ENCODE data around the gene NDFIP1. TPM values are rescaled to one million over a fixed set of nuclear protein-coding genes. Genes with fewer than 3 reads are reported as not detected.

Gene NDFIP1
- total RNA-seq, 2 experiments from 2014 or later, result 18.7 to 33.1 TPM

DNA sequence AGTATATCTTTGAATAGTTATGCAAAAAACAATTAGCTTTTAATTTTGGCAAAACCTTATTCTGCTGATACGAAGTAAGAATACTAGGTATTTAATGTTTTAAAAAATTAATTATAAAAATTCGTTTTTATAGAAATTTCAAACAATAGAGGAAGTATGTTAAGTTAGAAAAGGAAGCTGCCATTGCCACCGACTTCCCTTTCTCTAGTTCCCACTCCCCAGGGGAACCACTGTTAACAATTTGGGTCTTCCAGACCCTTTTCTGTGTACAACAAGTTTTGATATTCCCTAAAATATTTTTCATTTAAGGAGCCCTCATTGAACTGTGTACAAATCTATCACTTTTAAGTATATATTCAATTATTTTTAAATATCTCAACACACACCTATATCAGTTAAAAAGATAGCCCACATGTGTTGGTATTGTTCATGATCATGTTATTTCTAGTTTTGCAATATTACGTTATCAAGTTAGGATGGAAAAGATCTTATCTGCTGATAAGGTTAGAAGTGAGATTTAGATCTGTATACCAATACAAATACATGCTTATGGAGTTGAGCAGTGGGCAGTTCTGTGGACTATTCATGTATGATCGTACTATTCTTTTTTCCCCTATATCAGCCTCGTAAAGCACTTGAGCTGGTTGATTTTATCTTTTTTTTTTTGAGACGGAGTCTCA lies 25.9 kb downstream of the NDFIP1 start:
- Histone ChIP-seq H3K27ac (ENCODE audit: low read depth, low read length, poor library complexity, severe bottlenecking) (no peak overlapping the region), H3K36me3 (ENCODE audit: insufficient read depth, low read length) (peaks cover 56% of the 10 kb centered on the region), H2AFZ (ENCODE audit: low read length) (no peak overlapping the region), H3K9me3 (ENCODE audit: low read length) (no peaks in the 10 kb centered on the region), H3K4me3 (ENCODE audit: low read depth, low read length, poor library complexity, severe bottlenecking) (no peak overlapping the region), H3K4me2 (ENCODE audit: low read length) (no peak overlapping the region), H4K20me1 (ENCODE audit: insufficient read depth, low read length) (no peaks in the 10 kb centered on the region), H3K4me1 (ENCODE audit: insufficient read depth, low read length, poor library complexity, severe bottlenecking) (peaks cover 12% of the 10 kb centered on the region), H3K9me2 (ENCODE audit: insufficient read depth, low read length) (no peaks in the 10 kb centered on the region), H3K79me2 (ENCODE audit: insufficient read depth, low read depth, low read length) (no peaks in the 10 kb centered on the region)
- no peak for DNase-seq (ENCODE audit: low spot score)
- intact Hi-C loops (cut with micrococcal nuclease; ENCODE audit: unreplicated experiment), result no loop called here
- TSS peak; percentile 12 for BruUV-seq (replicated peaks)
- POLR2A ChIA-PET, result interaction anchor here (0.6 kb wide), 1 partner anchor 507 kb away, joined by 3 read pairs; no protein-coding TSS in a partner anchor
- CTCF ChIA-PET (ENCODE audit: unreplicated experiment), result no interaction called here
- TF ChIP-seq CTCF (conservative IDR thresholded peaks at IDR 0.05; ENCODE audit: low read length) (no peak), EZH2phosphoT487 (IDR thresholded peaks at IDR 0.05; ENCODE audit: borderline replicate concordance, low read depth, low read length) (no peak)

GRCh38 chr5:142141463-142141862 lies 32.9 kb downstream of the NDFIP1 start:
- intact Hi-C loops (cut with micrococcal nuclease; ENCODE audit: unreplicated experiment), result loop anchor here (5.0 kb wide), 1 partner anchor 149 kb away; no protein-coding TSS in a partner anchor
- BruUV-seq (replicated peaks), result no TSS peak
- no peak overlapping the region for H2AFZ ChIP-seq (ENCODE audit: low read length)
- TF ChIP-seq CTCF (conservative IDR thresholded peaks at IDR 0.05; ENCODE audit: low read length), result peak; percentile 63
- no peak for TF ChIP-seq EZH2phosphoT487 (IDR thresholded peaks at IDR 0.05; ENCODE audit: borderline replicate concordance, low read depth, low read length)
- CTCF ChIA-PET (ENCODE audit: unreplicated experiment), result no interaction called here
- no peak overlapping the region for H3K27ac ChIP-seq (ENCODE audit: low read depth, low read length, poor library complexity, severe bottlenecking)
- POLR2A ChIA-PET, result no interaction called here
- no peaks in the 10 kb centered on the region for H3K9me3 ChIP-seq (ENCODE audit: low read length)
- no peaks in the 10 kb centered on the region for H3K4me1 ChIP-seq (ENCODE audit: insufficient read depth, low read length, poor library complexity, severe bottlenecking)
- H3K36me3 ChIP-seq (ENCODE audit: insufficient read depth, low read length), result peaks cover 34% of the 10 kb centered on the region
- H3K79me2 ChIP-seq (ENCODE audit: insufficient read depth, low read depth, low read length), result no peaks in the 10 kb centered on the region
- H4K20me1 ChIP-seq (ENCODE audit: insufficient read depth, low read length), result no peaks in the 10 kb centered on the region
- H3K4me3 ChIP-seq (ENCODE audit: low read depth, low read length, poor library complexity, severe bottlenecking), result no peak overlapping the region
- no peaks in the 10 kb centered on the region for H3K9me2 ChIP-seq (ENCODE audit: insufficient read depth, low read length)
- H3K4me2 ChIP-seq (ENCODE audit: low read length), result no peak overlapping the region
- DNase-seq (ENCODE audit: low spot score), result peak; percentile 13

DNA sequence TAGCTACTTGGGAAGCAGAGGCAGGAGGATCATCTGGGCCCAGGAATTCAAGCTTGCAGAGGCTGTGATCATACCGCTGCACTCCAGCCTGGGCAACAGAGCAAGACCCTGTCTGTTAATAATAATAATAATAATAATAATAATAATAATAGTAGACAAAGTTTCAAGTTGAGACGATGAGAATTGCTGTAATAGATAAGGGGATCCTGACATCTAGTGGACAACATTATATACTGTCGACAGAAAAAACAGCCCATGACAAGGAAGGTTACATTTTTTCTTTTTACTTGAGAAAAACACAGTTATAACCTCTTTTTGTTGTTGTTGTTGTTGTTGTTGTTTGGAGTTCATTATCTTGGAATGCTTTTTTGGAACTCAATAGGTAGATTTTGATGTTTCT lies 35.3 kb downstream of the NDFIP1 start:
- DNase-seq (ENCODE audit: low spot score), result peak; percentile 53

More for the DNA sequence above, 35.3 kb downstream of the NDFIP1 start:
- no peaks in the 10 kb centered on the region for H3K9me3 ChIP-seq (ENCODE audit: low read length)
- H4K20me1 ChIP-seq (ENCODE audit: insufficient read depth, low read length), result no peaks in the 10 kb centered on the region
- no peak overlapping the region for H3K4me2 ChIP-seq (ENCODE audit: low read length)
- H3K9me2 ChIP-seq (ENCODE audit: insufficient read depth, low read length), result no peaks in the 10 kb centered on the region
- no peak overlapping the region for H2AFZ ChIP-seq (ENCODE audit: low read length)
- TF ChIP-seq EZH2phosphoT487 (IDR thresholded peaks at IDR 0.05; ENCODE audit: borderline replicate concordance, low read depth, low read length), result no peak
- peak; percentile 77 for TF ChIP-seq CTCF (conservative IDR thresholded peaks at IDR 0.05; ENCODE audit: low read length)
- H3K36me3 ChIP-seq (ENCODE audit: insufficient read depth, low read length), result peaks cover 43% of the 10 kb centered on the region
- ChIA-PET CTCF (ENCODE audit: unreplicated experiment) (no interaction called here), POLR2A (interaction anchor here (0.6 to 1.0 kb wide), 2 partner anchors 22 to 134 kb away, joined by 3 read pairs; no protein-coding TSS in a partner anchor)
- intact Hi-C loops (cut with micrococcal nuclease; ENCODE audit: unreplicated experiment), result loop anchor here (1.0 to 5.0 kb wide), 4 partner anchors 33 to 451 kb away; no protein-coding TSS in a partner anchor
- no TSS peak for BruUV-seq (replicated peaks)
- H3K79me2 ChIP-seq (ENCODE audit: insufficient read depth, low read depth, low read length), result no peaks in the 10 kb centered on the region
- no peak overlapping the region for H3K27ac ChIP-seq (ENCODE audit: low read depth, low read length, poor library complexity, severe bottlenecking)
- H3K4me3 ChIP-seq (ENCODE audit: low read depth, low read length, poor library complexity, severe bottlenecking), result no peak overlapping the region
- no peaks in the 10 kb centered on the region for H3K4me1 ChIP-seq (ENCODE audit: insufficient read depth, low read length, poor library complexity, severe bottlenecking)
